GM18870 (cell line): ENCODE results near the gene RNASEH2A.
"Not testable (repeated sequence)": the region's sequence is repeated elsewhere in the genome, so short reads cannot be mapped to it uniquely, and the experiment has no call there.

Source experiments
- ATAC-seq: cut with Tn5 transposase; IDR thresholded peaks from one replicate; pipeline ENCODE4 v1.9.1; 2021; ENCODE audit warnings: moderate library complexity; ENCODE audit not compliant: unreplicated experiment

Gene RNASEH2A

DNA sequence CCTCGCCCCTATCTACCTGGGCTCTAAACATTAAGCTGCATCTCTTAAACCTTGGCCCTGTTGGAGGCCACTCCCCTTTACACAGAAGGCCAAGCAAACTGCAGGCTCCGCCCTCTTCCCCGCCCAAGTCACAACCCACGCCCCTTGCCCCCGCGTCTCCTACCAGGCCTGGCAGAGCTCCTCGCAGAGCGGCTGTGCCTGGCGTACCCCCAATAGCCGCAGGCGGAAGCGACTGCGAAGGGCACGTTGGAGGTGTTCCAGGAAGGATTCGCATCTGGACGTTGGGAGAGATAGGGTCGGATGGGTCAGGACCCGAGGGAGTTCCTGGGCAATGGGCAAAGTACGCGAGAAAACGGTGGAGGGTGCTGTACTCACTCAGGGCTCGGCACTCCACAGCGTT lies 22.1 kb downstream of the RNASEH2A start:
- no peak for ATAC-seq

DNA sequence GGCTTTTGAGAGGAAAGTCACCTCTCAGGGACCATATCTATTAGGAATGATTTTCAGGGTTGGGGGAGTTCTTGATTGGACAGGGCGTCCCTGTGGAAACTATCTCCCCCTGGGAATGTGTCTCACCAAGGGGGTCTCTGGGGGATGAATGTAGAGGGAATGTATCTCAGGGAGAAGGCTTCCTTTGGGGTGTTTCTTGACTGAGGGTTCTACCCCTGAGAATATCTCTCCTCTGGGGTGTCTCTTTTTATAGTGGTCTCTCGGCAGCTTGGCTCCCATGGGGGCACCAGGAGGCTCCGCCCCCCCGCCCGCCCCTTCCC lies 27.0 kb downstream of the RNASEH2A start:
- no peak for ATAC-seq

DNA sequence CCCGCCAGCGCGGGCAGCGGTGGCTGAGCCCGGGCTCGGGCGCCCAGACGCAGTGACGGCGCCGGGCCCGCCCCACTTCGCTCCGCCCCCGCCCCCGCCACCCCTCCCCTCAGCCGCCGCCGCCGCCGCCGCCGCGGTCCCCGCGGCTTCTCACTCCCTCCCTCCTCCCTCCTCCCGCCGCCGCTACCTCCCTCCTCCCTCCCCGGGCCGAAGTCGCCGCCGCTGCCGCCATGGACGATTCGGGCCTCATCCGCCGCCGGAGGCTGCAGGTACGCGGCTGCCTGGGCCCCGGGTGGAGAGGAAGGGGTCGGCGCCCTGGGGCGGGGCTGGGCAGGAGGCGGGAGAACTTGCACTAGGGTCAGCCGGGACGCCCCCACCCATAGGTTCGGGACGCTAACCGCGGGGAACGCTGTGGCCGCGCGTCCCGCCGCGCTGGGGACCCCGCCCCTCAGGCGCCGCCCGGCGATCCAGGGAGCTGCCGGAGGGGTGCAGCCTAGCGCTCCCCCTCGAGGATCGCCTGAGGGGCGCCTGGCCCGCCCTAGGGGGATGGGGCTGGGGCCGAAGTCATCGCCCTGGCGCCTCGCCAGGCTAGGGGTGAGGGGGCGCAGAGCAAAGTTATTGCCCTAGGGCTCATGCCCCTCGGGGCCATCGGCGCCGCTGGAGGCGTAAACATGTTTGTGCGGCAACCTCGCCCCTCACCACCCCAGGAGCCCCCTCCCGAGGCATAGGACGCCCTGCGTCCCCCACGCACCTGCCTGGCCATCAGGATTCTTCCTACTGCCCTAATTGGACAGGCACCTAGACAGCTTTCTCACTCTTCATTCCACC lies 27.6 kb downstream of the RNASEH2A start:
- ATAC-seq, result no peak

DNA sequence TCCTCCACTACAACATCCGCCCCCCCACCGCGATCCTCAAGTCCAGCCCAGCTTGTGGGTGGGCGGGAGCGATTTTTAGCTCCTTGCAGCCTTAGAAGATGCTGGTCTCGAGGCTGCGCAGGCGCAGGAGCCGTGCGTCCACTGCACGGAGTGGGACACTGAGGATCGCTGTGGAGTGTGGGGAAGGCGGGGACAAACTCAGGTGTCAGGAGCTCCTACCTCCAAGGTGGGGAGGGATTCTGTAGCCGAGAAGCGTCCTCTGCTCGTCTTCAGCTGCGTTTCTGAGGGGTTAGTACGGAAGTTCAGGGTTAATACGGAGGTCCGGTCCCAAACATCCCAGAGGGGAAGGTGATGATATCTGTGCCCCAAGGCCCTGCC lies 28.2 kb downstream of the RNASEH2A start, which contains the start of gene RTBDN:
Gene RTBDN (minus strand): TSS at position 14 of the 378 bp plus-strand sequence. CDS start 4,600 bp downstream, outside the sequence.
- ATAC-seq, result no peak

DNA sequence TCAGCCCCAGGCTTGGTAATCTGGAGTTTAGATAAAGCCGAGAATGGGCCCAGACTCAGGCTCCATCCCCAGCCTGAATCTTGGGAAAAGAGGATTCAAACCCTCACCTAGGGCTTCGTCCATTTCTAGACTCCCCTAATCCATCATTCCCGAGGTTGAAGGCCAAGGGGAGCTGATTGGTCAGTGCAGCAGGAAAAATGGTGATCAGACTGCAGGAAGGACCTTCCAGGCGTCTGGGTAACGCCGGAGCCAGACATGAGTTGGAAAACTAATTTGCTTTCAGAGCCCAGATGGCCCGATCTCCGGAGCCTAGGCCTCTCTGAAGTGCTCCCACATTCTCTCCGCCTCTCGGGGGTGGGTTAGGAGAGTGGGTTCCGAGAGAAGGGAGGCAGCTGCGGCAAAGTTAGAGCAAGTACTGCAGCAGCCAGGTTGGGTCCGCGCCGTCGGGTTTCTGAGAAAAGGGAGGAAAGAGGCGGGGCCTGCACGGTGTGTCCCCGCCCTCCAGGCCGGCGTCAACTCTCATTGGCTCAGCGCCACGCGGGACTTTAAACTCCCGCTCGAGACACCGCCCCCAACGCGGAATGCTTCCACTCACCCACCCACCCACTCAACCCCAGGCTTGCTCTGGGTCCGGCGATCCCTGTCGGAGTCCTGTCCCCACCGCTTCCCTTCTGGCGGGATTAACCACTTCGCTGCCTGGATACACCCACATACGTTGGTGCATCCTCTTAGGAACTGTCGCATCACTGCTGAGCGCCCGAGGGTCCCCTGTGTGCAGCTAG lies 28.8 kb downstream of the RNASEH2A start:
- no peak for ATAC-seq

DNA sequence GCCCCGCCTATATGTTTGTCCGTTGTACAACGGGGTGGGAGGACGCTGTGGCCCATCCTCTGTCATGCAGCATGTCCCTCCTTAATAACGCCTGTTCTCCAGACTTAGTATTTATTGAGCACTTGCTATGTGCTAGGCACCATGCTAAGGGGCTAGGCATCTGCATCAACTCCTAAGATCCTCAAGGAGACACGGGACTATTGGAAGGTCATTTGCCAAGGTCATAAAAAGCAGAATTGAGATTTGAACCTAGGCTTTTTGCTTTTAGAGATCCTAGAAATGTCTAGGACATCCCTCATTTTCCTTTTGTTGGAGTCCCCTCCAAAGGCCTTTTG lies 30.1 kb downstream of the RNASEH2A start:
- no peak for ATAC-seq

DNA sequence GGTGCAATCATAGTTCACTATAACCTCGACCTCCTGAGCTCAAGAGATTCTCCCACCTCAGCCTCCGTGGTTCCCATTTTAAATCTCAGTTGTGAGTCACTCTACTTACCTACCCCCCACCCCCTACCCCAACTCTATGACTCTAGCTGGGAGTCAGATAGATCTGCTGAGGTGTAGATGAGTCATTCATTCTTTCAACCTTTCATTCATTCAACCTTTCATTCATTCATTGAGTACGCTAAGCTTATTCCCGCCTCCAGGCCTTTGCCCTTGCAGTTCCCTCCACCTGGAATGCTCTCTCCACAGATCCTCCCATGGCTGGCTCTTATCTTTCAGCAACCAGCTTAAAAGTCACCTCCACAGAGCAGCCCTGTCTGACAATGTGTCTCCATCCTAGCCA lies 30.8 kb downstream of the RNASEH2A start:
- ATAC-seq, result no peak

DNA sequence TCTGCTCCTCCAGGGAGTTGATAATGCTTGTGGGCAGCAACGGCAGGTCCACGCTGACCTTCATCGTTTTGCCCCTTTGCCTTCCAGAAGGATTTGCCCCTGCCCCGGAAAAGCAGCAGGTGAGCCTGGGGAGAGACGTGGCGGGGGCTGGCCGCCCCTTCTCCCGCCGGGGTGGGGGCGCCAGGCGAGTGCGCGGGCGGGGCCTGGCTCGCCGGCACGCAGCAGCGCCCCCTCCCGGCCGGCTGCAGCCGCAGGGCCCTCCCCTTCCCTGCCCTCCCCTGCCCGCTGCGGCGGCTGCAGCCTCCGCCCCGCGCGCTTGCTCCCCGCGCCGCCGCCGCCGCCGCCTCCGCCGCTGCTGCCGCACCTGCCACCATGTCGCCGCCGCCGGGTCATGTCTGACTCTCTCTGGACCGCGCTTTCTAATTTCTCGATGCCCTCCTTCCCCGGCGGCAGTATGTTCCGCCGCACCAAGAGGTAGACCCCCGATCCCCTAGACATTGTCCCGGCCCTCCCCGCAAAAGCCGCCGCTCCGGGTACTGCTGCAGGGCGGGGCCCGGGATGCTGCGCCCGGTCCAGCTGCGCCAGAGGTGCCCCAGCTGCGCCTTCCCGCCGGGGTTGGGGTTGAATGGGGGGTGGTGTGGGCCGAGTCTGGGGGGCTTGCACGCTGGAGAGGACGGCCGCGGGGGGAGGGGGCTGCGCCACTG lies 31.9 kb downstream of the RNASEH2A start, which contains the start of gene MAST1:
Gene MAST1 (plus strand): TSS at position 334 of the 704 bp plus-strand sequence. CDS start 58 bp downstream, at position 392.
- ATAC-seq, result no peak

DNA sequence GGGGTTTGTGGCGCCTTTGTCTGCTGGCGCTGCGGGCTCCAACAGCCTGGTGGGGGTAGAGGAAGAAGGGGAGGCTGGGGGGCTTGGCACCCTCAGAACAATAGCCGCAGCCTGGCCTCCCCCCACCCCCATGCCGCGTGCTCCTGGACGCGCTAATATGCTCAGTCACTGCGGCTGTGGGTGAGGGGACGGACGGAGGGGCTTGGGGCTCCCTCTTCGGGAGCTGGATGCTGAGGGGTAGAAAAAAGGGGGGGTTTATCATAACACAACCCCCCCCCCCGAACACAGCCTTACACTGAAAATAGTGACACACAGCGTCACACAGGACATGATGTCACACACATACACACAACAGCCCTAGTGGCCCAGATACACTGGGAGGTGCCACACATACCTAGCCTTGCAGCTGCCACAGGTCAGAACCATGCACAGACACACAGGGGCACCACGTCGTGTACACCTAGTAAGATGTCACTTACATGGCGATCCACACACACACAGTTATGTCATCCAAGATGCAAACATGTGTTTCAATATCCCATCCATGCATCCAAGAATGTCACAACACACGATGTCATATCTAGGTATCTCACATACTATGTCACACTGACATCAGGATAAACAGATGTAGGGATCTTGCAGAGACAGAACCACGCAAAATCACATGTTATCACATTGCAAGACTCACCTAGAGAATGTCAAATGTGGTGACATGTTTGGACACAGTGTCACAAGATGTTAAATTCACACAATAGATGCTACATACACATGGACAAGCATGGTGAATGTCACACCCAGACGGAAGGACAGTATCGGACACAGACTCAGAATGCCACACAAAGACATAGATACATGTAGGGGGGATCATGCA lies 32.7 kb downstream of the RNASEH2A start:
- ATAC-seq, result no peak

DNA sequence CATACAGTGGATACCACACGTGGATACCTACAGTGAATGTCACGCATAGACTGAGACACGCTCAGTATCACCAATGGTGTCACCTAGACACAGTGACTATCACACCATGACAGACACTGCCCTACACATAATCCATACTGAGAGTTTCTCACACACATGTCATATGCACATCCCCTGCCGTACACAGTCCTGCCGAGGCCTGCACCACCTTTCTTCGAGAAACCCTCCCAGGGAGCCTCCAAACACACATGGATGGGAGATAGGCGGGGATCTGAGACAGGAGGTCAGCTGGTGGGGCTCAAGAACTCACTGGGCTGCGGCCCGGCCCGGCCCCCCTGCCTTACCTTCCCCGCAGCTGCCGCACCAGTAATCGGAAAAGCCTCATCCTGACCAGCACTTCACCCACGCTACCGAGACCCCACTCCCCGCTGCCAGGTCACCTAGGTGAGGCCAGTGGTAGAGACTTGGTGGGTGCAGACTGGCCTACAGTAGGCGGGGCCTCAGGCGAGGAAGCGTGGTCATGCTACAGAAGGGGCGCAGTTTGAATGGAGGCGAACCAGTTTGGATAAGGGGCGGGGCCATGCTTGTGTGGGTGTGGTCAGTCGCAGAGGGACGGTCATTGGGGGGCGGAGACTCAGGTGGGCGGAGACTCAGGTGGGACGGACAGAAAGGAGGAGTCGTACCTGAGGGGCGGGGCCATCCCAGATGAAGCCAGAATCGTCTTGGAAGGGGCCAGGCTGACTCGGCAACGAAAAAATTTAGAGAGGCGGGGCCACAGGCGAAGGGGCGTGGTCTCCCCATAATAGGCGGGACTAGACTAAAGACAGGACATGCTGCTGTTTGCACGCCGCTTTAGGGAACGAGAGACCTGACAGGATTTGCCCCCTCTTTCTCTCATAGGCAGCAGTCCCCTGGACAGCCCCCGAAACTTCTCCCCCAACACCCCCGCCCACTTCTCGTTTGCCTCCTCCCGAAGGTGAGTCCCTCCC lies 34.0 kb downstream of the RNASEH2A start:
- no peak for ATAC-seq

DNA sequence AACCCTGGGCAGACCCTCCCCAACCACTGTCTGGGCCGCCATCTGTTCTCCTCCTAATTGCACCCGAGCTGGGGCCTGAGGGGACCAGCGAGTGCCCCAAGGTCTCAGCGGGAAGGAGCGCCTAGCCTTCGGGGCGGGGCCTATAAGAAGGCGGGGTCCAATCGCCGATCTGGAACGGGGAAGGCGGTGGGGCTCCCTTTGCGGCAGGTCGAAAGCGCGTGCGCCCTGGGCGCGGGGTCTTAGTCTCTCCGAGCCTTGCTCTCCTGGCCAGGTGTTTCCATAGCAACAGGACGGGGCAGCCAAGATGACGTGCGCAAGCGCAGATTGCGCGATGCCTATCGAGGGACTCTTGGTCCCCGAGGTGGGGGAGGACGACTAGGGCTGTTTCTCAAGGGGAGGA lies 34.7 kb downstream of the RNASEH2A start:
- ATAC-seq, result no peak

DNA sequence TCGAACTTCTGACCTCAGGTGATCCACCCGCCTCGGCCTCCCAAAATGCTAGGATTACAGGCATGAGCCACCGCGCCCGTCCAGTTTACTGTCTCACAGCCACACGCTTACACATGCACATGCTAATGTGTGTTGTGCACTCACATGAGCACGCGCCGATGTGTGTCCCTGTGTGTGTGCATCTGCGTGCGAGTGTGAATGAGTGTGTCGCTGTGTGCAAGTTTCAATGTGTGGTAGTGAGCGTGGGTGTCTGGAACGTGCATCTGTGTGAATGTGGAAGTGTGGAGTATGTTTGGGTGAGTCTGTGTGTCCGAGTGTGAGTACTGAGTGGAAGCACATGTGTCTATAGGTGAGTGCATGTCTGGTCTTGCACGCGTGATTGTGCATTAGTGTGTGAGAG lies 36.1 kb downstream of the RNASEH2A start:
- no peak for ATAC-seq

DNA sequence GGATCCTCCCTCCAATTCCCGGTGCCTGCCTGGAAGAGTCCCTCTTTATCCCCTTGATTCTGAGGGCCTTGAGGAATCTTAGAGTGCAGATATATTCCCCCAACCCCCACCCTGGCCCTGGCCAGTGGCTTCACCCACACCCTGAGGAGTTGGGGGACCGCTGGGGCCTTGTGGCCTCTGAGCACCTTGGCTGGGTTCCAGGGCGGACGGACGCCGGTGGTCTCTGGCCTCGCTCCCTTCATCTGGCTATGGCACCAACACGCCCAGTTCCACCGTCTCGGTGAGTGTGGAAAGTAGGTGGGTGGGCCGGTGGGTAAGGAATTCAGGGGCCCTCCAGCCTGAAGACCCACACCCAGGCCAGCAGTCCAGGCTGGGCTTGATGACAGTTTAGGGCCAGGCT lies 36.9 kb downstream of the RNASEH2A start:
- no peak for ATAC-seq

DNA sequence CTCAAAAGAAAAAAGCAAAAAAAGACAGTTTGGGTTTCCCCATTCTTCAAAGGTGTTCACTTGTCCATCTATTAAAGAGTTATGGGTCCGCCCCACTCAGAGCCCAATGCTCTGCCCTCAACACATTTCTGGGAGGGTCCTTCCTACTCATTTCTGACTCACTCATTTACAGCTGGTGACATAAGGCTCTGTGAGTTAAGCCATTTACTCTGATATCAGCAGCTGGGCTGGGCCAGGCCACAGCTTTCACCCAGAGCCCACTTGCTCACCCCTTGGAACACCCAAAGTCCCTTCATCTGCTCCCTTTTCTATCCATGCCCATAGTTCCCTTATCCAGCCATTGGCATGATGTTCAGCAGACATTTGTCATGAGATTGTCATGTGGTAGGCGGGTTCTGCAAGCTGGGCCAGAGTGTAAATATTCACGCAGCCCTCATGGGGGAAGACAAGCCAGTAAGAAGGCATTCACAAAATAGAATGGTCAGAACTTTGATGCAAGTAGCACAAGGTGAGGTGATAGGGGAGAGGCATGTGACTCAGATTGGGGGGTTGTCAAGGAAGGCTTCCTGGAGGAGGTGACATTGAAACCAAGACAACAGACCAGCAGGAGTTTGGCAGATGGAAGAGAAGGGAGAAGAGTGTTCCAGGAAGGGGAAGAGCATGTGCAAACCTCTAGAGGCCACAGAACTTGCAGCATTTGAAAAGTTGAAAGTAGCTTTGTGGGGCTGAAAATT lies 37.8 kb downstream of the RNASEH2A start:
- ATAC-seq, result no peak

DNA sequence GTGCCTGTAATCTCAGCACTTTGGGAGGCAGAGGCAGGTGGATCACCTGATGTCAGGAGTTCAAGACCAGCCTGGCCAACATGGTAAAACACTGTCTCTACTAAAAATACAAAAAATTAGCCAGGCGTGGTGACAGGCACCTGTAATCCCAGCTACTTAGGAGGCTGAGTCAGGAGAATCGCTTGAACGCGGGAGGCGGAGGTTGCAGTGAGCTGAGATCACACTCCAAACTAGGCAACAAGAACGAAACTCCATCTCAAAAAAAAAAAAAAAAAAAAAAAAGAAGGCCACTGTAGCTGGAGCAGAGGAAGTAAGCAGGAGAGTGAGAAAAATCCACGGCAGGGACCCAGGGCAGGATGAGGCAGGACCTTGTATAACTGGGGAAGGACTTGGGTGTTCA lies 40.2 kb downstream of the RNASEH2A start:
- ATAC-seq, result not testable (repeated sequence)

DNA sequence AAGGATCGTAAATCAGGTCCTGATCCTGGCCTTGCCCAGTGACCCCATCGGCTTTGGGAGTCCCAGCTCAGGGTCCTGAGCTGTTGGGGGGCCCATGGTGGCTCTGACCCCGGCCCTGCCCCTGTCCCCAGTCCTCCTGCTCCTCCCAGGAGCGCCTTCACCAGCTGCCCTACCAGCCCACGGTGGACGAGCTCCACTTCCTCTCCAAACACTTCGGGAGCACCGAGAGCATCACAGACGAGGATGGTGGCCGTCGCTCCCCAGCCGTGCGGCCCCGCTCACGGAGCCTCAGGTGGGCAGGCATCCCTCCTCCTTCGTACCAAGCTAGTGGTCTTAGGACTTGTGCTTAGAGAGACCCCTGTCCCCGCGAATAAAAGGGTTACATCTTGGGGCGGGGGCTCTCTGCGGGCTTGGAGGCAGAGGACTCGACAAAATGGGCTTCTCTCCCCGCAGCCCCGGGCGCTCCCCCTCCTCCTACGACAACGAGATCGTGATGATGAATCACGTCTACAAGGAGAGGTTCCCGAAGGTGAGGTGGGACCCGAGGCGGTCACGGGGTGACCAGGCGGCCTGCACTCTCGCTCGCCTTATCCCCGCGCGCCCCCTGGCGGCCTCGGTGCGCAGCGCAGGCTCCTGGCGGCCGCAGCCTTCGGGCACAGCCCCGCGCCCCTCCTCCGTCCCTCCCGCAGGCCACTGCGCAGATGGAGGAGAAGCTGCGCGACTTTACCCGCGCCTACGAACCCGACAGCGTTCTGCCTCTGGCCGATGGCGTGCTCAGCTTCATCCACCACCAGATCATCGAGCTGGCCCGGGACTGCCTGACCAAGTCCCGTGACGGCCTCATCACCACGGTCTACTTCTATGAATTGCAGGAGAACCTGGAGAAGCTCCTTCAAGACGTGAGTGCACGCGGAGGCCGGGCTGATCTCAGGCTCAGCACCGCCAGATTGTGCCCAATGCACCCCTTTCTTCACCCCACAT lies 41.1 kb downstream of the RNASEH2A start:
- ATAC-seq, result no peak

DNA sequence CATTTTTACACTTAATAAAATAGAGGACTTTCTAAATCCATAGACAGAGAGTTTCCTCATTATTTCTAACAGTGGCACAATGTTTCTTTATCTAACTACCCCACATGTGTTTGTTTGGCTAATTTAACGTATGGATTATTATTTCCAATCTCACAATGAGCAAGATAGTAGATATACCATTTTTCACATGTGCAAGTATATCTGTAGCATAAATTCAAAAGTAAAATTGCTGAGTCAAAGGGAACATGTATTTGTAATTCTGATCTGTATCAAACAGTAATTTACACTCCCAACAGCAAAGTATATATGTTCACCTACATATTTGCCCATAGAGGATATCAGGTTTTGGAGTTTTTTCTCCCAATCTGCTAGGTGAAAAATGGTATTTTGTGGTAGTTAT lies 50.3 kb downstream of the RNASEH2A start:
- ATAC-seq, result no peak
